ENCODE results near the gene PPP2R2C. TPM values are rescaled to one million over a fixed set of nuclear protein-coding genes. Genes with fewer than 3 reads are reported as not detected.

PPP2R2C gene
- total RNA-seq, 1 donor from 2014 or later, result 0.20 TPM

DNA sequence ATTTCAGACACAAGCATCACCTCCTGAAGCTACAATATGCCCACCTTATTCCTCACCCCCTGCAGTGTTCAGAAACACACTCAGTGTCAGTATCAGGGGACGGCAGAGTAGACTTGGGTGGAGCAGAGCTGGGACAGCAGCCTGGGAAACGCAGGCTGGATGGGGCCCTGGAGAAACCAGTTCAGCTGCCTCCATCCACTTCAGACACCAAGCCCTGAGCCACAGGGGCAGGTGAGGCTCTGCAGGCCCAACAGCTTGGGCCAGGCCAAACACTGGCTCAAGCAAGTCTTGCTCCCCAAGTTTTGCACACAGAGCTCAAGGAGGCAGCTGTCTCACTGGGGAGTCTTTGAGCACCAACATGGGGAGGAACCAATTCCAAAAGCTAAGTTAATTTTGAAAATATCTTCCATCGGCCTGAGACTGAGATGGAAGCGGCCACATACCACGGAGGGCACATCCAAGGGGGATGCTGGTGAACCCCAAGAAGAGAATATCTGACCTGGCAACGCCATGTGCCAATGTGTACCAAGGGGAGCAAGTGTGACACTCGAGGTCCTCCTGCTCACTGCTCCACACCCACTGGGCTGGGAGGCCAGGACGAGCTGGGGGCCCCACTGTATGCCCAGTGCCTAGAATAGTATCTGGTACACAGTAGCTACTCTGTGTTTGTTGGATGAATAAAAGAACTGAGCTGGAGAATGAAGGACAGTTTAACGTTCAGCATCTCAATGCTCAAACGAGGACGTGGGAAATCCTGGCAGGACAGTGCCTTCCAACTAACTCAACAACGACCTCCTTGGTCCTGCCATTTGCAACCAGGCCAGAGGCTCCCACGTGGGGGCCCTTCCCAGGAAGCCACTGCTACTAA lies 45.6 kb downstream of the PPP2R2C start:
- no peak for DNase-seq (ENCODE audit: low read depth)

DNA sequence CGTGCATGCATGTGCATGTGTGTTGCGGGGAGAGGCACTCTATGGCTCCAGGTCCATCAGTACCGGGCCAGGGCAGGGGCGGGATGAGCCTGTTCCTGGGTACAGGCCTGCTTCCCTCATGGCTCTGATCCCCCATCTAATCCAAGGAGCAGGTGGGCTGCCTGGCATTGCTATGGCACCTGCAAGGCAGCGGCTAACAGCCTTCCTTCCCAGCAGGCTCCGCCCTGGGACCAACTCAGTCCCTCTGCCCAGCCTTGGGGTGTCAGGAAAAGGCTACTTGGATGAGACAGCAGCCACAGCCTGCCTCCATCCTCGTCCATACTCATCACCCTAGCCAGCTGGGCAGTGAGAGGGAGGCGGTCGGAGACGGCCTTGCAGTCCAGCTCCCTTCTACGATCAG lies 46.5 kb downstream of the PPP2R2C start:
- no peak for DNase-seq (ENCODE audit: low read depth)

DNA sequence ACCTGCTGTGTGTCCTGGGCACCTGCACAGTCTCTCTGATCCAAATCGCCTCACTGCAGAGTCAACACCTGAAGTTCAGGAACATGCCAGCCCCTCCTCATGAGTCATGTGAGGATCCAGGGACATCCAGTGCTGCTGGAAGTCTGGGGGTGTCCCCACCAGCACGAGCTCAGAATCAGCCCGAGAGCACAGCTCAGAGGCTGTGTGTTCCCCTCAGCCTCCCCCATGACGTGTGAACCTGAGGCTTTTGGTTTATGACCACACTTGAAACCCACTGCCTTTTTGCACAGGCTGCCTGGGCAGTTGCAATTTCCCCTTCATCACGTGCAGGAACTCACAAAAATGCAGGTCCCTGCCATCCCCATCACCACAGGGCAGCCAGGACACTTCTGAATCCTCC lies 47.1 kb downstream of the PPP2R2C start:
- no peak for DNase-seq (ENCODE audit: low read depth)

DNA sequence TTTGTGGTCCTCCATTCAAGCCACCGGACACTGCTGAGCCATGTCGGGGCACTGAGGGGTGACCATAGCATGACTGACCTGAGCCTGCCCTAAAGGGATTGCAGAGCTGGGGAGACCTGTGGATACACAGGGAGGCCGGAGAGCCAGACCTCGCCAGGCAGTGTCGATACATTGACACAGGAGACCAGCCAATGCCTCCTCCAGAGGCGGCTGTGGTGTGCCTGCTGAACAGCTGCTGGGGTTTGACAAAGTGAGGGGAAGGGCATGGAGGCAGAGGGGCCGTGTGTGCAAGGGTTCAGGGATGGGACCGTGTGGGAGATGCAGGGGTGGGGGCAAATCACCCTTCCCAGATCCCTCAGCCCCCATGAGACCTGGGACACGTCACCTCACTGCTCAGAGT lies 48.0 kb downstream of the PPP2R2C start:
- no peak for DNase-seq (ENCODE audit: low read depth)

DNA sequence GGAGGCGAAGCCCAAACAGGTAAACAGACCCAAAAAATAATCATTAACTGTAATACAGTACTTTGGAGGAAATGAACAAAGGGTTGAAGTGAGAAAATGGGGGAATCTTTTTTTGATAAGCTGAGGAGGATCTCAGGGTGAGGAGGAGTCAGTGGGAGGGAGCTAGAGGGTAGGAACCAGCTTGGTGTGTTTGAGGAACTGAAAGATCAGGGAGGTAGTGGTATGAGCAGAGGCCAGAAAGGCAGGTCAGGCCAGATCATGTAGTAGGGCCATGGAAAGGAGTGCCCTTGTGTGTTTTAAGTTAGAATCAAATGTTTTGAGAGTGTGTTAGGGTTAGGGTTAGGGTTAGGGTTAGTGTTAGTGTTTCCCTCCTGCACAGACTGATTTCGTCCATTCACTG lies 48.8 kb downstream of the PPP2R2C start:
- no peak for DNase-seq (ENCODE audit: low read depth)

DNA sequence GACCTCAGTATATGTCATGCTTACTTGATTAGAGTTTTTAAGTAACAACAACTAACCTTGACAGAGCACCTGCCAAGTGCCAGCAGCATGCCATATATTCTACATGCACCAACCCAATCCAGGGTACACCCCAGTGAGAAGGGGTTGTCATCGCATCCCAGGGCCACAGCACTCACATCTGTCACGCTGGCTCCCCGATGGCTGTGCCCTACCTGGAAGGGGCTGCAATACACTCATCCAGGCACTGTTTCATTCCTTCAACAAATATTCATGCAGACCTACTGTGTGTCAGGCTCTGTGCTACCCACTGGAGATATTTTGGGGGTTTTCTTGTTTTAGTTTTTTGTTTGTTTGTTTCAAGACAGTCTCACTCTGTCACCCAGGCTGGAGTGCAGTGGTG lies 49.5 kb downstream of the PPP2R2C start:
- DNase-seq (ENCODE audit: low read depth), result no peak

DNA sequence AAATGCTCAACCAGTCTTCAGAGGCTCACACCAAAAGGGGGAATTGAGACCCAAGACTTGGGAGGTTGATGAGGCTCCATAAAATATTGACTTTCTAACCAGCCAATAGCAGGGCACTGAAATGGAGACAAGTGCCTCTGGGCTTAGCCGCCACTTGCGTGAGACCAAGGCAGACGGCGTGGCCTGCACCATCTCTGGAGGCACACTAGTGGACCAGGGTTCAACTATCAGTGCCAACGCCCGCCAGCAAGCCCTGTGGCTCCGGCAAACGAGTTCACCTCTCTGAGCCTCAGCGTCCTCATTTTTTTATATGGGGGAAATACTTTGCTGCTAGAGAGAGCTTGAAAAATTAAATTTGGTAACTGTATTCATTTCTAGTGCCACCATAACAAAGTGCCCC lies 50.3 kb downstream of the PPP2R2C start:
- no peak for DNase-seq (ENCODE audit: low read depth)

DNA sequence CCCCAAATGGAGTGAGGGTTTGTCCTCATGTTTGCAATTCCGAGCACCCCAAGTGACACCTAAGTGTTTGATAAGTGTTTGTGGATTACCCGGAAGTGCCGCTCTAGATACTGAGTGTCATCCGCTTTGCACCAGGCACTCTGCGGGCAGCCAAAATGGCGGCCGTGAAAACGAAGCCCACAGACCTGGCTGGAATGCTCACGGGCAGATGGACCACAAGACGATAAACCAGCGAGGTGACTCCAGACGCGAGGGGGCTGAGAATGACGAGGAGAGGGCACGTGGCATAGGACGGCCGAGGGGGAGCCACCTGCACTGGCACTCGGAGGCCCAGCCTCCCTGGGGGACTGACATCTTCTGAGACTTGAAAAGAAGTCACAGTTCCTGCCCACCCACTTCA lies 51.0 kb downstream of the PPP2R2C start:
- no peak for DNase-seq (ENCODE audit: low read depth)

DNA sequence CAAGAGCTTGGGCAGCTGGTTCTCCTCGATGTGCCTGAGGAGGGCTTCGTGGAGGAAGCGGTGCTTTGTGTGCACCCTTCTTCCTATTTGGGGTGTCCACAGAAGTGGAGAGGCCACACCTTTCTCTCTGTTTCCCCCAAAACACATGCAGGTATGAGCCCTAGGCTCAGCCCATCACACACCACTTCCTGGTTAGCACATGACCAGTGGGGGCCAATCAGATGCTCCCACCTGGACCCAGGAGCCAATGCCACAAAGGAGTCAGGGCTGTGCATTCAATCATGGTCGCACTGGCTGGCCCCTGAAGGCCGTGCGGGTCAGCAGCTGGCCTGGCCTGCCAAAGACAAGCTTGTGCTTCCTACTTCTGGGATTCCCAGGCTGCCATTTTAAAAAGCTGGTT lies 51.4 kb downstream of the PPP2R2C start:
- DNase-seq (ENCODE audit: low read depth), result no peak

DNA sequence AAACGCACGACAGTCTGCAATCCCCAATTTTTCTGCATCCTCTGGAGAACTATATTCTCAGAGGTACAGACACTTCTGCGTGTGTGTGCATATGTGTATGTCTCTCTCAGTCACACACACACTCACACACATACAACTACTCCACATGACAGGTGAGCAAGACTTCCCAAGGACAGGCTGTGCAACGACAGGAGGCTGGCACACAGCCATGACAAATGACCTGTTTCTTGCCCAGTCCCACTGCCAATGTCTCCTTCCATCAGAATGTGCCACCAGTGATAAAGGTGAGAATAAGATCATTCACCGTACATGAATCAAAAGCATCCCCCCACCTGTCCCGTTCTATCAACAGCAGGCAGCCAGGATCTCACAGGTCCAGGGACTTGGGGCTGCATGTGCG lies 52.4 kb downstream of the PPP2R2C start:
- no peak for DNase-seq (ENCODE audit: low read depth)

DNA sequence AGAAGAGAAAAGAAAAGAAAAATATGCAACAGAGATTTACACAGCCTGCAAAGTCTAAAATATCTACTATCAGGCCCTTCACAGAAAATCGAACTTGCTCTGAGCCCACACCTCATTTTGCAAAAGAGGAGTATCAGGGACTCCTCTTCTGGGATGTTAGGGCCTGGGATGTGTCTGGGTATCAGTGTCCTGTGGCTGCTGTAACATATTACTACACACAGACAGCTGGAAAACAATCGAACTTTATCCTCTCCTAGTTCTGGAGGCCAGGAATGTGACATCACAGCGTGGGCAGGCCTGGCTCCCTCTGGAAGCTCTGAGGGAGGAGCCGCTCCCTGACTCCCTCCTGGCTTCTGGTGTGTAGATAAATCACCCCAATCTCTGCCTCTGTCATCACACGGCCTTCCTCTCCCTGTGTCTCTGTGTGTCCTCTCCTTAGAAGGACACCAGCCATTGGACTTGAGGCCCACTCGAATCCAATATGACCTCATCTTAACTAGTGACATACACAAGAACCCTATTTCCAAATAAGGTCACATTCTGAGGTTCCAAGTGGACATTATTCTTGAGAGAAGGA lies 52.9 kb downstream of the PPP2R2C start:
- no peak for DNase-seq (ENCODE audit: low read depth)

DNA sequence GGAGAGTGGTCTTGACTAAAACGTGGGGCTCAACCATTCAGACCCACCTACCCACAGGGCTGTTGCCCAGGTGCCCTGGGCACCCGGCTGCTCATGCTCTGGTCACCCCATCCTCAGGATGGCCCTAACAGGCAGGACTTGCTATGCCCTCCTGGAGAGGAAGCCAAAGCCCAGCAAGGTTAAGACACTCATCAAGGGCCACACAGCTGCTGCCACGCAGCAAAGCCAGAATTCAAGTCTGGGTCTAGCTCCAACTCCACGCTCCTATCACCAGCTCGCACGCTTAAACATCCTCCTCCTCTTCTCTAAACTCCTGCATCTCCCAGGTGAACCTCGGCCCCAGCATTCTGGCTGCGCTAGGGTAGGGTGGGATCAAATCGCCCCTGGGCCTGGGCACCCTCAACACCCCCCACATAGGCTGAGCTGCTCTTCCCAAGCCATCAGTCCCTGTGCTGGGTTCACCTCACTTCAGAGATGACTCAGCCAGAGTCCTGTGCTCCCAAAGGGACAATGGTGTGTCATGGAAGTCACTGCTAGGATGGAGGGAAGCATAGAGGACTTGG lies 54.1 kb downstream of the PPP2R2C start:
- no peak for DNase-seq (ENCODE audit: low read depth)

DNA sequence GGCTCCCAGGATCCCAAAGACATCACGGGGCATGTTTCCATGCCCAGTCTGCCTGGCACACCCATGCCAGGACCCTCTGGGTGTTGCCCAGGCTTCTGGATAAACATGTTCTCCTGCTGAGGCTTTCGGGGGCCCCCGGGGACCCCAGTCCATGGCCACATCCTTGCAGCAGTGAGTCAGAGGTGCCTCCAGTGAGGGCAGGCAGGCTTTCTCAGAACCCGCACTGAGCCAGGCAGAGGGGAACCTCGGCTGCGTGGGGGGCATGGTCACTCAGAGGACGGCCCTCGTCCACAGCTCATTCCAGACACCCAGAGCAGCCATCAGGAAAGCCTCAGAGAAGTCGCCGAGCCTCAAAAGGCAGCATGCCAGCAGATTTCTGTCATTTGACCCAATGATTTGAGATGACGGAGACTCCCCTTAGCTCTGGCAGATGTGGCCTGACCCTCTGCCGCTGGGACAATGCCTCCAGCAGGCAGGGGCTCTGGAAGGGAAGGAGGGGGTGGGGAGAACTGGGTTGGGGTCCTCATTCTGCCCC lies 54.8 kb downstream of the PPP2R2C start:
- DNase-seq (ENCODE audit: low read depth), result no peak

DNA sequence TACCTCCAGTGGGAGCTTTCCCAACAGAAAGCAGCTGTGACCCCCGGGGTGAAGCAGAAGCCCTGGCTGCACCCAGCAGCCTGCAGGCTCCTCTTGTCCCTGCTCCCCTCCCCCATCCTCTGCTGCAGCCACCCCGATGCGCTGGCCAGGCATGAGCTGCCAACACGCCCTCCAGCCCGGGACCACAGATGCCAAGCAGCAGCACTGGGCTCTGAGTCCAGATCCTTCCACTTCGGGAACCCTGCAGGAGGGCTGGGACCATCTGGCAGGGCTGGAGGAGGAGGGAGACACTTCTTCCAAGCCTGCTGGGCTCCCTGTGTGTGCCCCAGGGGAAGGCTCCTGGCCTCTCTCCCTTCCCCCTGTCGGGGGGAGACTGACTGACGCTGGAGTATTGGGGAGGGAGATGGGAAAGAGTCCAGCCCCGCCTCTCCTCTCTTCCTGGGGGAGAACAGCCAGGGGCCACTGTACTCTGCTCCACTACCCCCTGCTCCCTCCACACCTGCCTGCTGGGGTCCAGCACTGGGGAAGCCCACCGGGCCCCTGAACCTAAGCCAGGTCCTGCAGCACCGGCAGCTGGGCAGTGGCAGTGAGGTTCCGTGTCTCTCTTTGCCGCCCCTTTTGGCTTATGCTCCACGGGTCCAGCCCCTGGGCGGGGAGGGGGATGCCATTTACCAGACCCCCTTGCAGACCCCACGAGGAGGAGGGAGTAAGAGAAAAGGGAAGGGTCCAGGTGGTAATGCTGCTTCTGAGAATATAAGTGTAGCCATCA lies 55.7 kb downstream of the PPP2R2C start:
- DNase-seq (ENCODE audit: low read depth), result no peak

DNA sequence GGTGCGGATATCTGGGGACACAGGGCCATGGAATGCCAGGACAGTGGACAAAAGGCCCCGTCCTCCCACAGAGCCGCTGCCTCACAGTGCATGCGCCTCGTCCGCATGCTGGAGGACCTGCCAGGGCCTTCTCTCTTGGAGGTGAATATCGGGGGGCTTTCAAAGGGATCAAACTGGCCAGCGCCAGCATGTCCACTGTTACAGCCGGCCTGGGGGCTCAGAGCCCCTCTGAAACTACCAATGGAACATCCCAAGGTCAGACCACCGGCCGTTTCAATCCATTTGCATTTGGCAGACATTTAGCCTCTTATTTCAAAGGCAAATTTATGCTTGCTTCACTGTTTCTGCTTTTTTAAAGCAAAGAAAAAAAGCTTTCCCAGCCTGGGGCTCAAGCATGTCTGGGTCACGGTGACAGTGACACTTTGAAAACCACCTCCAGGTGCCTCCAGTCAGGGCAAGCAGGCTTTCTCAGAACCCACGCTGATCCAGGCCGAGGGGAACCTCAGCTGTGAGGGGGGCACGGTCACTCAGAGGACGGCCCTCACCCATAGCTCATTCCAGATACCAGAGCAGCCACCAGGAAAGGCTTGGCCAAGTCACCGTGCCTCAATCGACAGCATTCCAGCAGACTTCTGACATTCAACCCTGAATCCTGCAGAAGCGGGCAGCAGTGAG lies 57.2 kb downstream of the PPP2R2C start:
- no peak for DNase-seq (ENCODE audit: low read depth)

DNA sequence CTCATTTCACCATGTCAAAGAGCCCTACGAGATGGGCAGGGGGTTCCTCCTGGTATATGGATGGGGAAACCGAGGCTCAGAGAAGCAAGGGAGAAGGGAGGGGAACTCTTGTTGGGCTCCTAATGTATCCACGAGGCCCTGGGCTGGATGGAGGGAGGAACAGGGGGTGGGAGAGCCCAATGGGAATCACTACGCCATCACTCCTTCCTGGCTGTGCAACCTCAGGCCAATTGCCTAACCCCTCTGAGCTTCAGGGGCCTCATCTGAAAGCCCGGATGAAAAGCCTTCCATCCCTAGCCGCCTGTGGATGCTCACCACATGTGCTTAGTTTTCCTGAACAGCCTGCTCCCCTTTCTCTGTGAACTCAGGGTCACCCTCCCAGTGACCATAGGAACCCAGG lies 57.8 kb downstream of the PPP2R2C start:
- no peak for DNase-seq (ENCODE audit: low read depth)

DNA sequence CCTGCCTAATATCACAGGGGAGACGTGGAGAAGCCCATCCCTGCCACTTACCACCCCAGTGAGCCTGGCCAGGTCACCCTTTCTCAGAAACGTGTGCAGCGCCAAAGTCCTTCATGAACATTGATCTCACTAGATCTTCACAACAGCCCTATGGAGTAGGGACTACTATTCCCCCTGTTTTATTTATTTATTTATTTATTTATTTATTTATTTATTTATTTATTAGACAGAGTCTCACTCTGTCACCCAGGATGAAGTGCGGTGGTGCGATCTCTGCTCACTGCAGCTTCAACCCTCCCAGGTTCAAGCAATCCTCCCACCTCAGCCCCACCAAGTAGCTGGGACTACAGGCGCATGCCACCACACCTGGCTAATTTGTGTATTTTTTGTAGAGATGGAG lies 61.8 kb downstream of the PPP2R2C start:
- no peak for DNase-seq (ENCODE audit: low read depth)

DNA sequence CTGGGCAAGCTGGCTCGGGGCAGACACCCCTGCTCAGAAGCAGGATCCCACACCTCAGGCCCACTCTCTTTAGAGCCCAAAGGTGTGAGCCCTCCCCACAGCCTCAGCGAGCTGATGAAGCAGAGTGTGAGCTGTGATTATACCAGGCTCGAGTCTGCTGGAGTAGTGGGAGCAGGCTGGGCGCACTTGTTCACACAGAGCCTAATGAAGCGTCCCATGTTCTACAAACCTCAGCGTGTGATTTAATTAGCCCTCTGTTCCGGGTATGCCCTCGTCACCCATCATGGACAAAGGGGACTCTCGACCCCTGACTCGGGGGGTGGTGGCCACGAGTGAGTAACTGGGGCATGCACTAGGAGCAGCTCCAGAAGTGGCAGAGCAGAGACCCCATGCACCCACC lies 62.3 kb downstream of the PPP2R2C start:
- DNase-seq (ENCODE audit: low read depth), result no peak

DNA sequence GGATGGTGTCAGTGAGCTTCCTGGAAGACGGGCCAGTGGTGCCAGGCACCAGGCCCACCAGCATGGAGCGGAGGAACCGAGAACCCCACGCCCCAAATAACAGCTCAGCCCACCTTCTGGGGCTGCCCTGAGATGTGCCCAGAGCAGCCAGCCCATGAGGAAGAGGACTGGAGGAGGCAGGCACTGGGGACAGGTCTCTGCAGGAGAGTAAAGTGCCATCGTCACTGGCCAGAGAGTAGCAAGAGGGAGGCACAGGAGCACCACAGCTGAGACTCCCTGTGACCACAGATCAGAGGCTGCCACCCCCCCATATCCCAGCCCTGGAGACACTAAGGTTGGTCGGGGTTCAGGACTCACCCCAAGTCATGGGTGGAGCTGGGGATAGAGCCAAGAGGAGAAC lies 63.0 kb downstream of the PPP2R2C start:
- no peak for DNase-seq (ENCODE audit: low read depth)

DNA sequence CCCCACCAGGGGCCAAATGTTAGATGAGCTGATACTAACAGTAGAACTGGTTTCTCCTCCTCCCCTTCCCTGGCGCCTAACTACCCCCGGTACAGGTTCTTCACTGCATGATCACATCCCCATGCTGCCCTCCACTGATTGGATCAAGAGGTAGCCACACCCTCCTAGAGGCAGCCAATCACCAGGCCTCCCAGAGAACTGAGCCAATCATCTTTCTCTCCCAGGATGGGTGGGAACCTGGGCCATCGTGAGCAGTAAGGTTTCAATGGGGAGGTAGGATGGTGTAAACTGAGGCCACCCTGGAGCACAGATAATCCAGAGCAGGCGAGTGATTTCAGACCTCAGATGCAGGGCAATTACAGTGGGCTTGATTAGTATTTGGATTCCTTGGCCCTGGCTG lies 64.2 kb downstream of the PPP2R2C start:
- DNase-seq (ENCODE audit: low read depth), result no peak

DNA sequence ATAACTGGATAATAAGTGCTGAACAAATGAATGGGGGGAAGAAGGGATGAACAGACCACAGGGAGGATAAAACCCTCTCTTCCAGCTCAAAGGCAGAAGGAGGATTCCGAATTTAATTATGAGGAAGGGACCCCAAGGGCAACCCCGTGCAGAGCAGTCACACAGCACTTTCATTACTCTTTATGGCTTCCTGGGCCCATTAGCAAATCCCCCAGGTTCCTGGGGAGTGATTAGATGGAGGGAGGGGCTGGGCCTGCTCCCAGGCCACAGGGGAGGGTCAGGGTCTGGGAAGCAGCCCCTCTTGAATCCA lies 67.1 kb downstream of the PPP2R2C start:
- DNase-seq (ENCODE audit: low read depth), result no peak
